Left ventricle myocardium inferior (tissue), 1 donor: ENCODE results near the gene PIP5K1C. TPM values are rescaled to one million over a fixed set of nuclear protein-coding genes. Genes with fewer than 3 reads are reported as not detected.

Experiments
- DNase-seq: peaks from one replicate; pipeline ENCODE4 v3.0.0-alpha.2; 2020
- H3K27ac ChIP-seq: fragments of 200-600 bp; replicated peaks from 2 replicates; pipeline ENCODE4 v1.8.0; 2021
- H3K27me3 ChIP-seq: fragments of 200-600 bp; 2 replicates; pipeline ENCODE4 v1.8.0; 2021; ENCODE audit warnings: low read depth
- H3K36me3 ChIP-seq: fragments of 200-600 bp; 2 replicates; pipeline ENCODE4 v1.8.0; 2021
- H3K4me1 ChIP-seq: fragments of 200-600 bp; 2 replicates; pipeline ENCODE4 v1.8.0; 2021
- H3K4me3 ChIP-seq: fragments of 200-600 bp; 2 replicates; pipeline ENCODE4 v1.8.0; 2021; ENCODE audit warnings: mild to moderate bottlenecking, moderate library complexity
- H3K9me3 ChIP-seq: fragments of 200-600 bp; replicated peaks from 2 replicates; pipeline ENCODE4 v1.8.0; 2021
- intact Hi-C: fragments of 100-400 bp; cut with micrococcal nuclease; formaldehyde crosslinking; loops from one replicate; pipeline ENCODE4 v1.11.0; 2022
- total RNA-seq: library from RNA; stranded (reverse); fragmentation: NEBNext Ultra II Directional; extraction: Animal tissue kit (Norgen Biotek cat#: 25700); gene quantifications from one replicate; pipeline ENCODE4 v1.2.1, GENCODE V29; 2021
- TF ChIP-seq, protein P1 (sequence below): fragments of 200-600 bp; IDR thresholded peaks from 2 replicates; pipeline ENCODE4 v1.8.0; 2021; ENCODE audit warnings: antibody characterized with exemption, mild to moderate bottlenecking, borderline replicate concordance
- donor health status: DM: no; HTN: yes; CAD: no; lungs with severe emphysema.

Gene PIP5K1C
- total RNA-seq, 1 donor from 2014 or later: 31.6 TPM

DNA sequence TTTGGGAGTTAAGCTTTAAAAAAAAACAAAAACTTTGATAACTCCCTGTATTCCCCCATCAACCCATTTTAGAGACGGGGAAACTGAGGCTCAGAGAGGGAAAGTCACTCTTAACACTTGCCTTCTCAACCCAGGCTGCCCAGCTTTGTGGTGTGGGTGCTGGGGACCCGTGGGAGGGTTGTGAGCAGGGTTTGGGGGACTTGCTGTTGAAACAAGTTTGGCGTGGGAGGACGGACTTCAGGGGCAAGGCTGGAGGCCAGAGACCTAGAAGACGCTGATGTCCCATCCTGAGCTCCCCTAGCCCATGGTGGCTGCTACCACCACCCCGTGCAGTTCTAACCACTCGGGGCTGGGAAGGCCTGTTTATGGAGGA, 72.9 kb downstream of the PIP5K1C start:
- DNase-seq: no peak
- H3K27ac ChIP-seq: peak overlapping the region; percentile 99
- intact Hi-C loops: no loop called here
- TF ChIP-seq, protein P1, sequence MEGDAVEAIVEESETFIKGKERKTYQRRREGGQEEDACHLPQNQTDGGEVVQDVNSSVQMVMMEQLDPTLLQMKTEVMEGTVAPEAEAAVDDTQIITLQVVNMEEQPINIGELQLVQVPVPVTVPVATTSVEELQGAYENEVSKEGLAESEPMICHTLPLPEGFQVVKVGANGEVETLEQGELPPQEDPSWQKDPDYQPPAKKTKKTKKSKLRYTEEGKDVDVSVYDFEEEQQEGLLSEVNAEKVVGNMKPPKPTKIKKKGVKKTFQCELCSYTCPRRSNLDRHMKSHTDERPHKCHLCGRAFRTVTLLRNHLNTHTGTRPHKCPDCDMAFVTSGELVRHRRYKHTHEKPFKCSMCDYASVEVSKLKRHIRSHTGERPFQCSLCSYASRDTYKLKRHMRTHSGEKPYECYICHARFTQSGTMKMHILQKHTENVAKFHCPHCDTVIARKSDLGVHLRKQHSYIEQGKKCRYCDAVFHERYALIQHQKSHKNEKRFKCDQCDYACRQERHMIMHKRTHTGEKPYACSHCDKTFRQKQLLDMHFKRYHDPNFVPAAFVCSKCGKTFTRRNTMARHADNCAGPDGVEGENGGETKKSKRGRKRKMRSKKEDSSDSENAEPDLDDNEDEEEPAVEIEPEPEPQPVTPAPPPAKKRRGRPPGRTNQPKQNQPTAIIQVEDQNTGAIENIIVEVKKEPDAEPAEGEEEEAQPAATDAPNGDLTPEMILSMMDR: no peak
- H3K36me3 ChIP-seq: peaks cover 19% of the 10 kb centered on the region
- no peaks in the 10 kb centered on the region for H3K27me3 ChIP-seq
- no peaks in the 10 kb centered on the region for H3K9me3 ChIP-seq
- H3K4me1 ChIP-seq: peaks cover 29% of the 10 kb centered on the region
- peak overlapping the region; percentile 95 for H3K4me3 ChIP-seq

DNA sequence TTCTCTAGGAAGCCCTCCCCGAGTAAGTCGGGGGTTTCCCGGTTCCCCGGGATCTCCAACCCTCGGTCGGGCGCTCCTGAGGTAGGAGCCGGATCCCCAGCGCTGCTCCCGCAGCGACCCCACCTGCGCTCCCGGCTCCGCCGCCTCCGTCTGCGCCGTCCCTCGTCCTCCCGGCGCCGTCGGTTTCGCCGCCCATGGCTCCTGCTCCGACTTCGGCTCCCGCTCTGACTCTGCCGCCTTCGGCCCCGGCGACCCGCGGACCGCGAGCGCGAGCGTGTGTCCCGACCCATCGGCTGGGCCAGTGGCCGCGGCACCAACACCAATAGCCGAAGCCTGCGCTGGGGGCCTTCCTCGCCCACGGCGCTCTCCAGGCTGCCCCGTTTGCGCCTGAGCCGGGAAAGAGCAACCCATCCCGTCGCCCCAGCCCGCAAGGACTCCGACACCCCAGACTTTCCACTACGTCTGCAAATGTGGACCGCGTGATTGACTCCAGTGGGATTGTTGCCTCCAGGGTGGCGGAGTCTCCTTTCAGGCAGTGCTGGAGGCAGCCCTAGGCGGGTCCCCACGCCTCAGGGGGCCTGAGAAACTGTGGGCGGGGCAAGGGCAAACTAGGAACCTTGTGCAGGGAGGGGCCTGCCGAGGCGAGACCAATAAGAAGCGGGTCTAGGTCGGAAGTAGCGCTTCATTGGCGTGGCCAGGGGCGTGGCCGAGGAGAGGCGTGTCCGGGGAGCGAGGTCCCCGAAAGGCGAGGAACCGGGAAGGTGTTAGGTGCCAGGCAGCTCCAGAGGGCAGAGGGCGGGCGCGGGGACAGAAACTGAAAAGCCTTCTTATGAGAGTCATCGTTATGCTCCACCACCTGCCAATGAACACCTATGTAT, 73.6 kb downstream of the PIP5K1C start, which contains the start of gene CACTIN:
Gene CACTIN, minus strand, starts transcription at position 318 of the 878 bp plus-strand sequence. Its CDS starts 28 bp downstream, at position 290.
- Histone ChIP-seq H3K27me3 (no peaks in the 10 kb centered on the region), H3K27ac (peak within 1 kb of the TSS; percentile 99), H3K4me3 (peak within 1 kb of the TSS; percentile 95), H3K4me1 (peaks cover 29% of the 10 kb centered on the region), H3K36me3 (peaks cover 19% of the 10 kb centered on the region), H3K9me3 (no peaks in the 10 kb centered on the region)
- TF ChIP-seq, protein P1: no peak
- intact Hi-C loops: no loop called here
- peak; percentile 99 for DNase-seq

DNA sequence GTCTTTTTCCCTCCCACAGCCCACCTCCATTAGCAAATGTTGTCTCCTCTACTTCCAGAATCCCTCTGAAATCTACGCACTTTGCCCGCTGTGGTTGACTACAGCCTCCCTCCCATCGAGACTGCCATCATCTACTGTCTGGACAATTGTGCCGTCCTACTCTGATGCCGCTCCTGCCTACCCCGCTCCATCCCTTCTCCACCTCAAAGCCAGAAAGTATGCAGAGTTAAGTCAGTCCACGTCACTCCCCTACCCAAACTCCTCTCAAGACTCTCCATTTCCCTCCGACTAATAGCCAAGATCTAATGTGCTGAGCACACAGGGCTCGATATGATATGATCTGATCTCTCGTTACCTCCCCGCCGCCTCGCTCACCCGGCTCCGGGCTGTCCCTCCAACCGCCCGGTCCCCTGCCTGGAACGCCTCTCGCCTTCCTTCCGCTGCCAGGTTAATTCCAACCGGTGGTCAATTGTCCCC, 74.2 kb downstream of the PIP5K1C start:
- no peaks in the 10 kb centered on the region for H3K9me3 ChIP-seq
- H3K4me3 ChIP-seq: peak overlapping the region; percentile 95
- peaks cover 19% of the 10 kb centered on the region for H3K36me3 ChIP-seq
- H3K27me3 ChIP-seq: no peaks in the 10 kb centered on the region
- peak overlapping the region; percentile 99 for H3K27ac ChIP-seq
- TF ChIP-seq, protein P1: no peak
- DNase-seq: no peak
- intact Hi-C loops: no loop called here
- peaks cover 29% of the 10 kb centered on the region for H3K4me1 ChIP-seq

DNA sequence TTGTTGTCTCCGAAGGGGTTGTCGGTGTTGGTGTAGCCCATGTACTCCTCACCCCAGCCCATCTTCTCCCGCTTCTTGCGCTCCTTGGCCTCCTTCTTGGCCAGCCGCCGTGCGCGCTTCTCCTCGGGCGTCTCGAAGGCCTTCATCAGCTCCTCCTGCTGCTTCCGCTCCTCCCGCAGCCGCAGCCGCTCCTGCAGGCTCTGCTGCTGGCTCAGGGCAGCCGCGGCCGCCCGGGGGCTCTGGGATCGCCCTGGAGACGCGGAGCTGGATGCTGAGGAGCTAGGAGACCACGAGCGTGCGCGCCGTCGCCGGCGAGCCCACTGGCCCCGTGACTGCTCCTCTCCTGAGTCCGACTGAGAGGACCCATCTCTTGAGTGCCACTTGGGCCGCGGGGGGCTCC, 76.6 kb downstream of the PIP5K1C start:
- no peak for DNase-seq
- Histone ChIP-seq H3K27me3 (no peaks in the 10 kb centered on the region), H3K4me3 (no peak overlapping the region), H3K9me3 (no peaks in the 10 kb centered on the region), H3K4me1 (peaks cover 30% of the 10 kb centered on the region), H3K36me3 (peaks cover 26% of the 10 kb centered on the region), H3K27ac (no peak overlapping the region)
- TF ChIP-seq, protein P1: no peak
- intact Hi-C loops: no loop called here

DNA sequence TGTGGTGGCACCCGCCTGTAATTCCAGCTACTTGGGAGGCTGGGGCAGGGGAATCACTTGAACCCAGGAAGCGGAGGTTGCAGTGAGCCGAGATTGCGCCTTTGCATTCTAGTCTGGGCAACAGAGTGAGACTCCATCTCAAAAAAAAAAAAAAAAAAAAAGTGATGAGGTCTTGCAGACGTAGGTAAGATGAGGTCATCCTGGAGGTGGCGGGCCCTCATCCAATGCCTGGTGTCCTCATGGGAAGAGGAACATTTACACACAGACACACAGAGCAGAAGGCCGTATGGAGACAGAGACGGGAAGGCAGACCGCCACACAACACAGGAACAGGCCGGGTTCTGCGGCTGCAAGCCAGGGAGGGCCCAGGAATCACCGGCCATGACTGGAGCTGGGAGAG, 78.0 kb downstream of the PIP5K1C start:
- Histone ChIP-seq H3K9me3 (no peaks in the 10 kb centered on the region), H3K27ac (no peak overlapping the region), H3K4me1 (peaks cover 42% of the 10 kb centered on the region), H3K27me3 (no peaks in the 10 kb centered on the region), H3K36me3 (peaks cover 26% of the 10 kb centered on the region), H3K4me3 (no peak overlapping the region)
- DNase-seq: no peak
- TF ChIP-seq, protein P1: no peak
- intact Hi-C loops: no loop called here
